HG02870 (cell line): ENCODE data around the gene RASL10B.

Experiments used
- ATAC-seq: cut with Tn5 transposase; IDR thresholded peaks from one replicate; pipeline ENCODE4 v1.9.1; 2021; ENCODE audit warnings: mild to moderate bottlenecking, moderate library complexity; ENCODE audit not compliant: unreplicated experiment

The RASL10B gene

DNA sequence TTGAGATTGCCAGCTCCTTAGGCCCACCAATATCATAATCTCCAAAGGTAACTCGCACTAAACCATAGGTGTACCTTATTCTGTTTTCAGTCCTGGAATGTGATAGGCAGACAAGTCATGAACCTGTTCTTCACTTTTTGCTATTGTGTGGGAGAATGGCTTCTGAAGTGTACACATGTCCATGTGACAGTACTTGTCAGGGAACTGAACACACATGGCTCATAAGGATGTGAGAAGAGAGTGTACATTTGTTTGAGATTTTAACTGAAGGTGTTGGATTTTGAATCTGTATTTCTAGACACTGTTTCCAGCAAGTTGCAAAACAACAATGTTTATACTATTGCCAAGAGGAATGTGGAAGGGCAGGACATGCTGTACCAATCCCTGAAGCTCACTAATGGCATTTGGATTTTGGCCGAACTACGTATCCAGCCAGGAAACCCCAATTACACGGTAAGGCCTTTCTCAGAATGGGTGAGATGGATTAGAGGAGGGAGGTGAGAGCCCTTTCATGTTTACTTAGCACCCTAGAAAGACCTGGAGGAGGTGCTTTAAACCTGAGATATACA, 14.5 kb upstream of the RASL10B start:
- no peak for ATAC-seq

DNA sequence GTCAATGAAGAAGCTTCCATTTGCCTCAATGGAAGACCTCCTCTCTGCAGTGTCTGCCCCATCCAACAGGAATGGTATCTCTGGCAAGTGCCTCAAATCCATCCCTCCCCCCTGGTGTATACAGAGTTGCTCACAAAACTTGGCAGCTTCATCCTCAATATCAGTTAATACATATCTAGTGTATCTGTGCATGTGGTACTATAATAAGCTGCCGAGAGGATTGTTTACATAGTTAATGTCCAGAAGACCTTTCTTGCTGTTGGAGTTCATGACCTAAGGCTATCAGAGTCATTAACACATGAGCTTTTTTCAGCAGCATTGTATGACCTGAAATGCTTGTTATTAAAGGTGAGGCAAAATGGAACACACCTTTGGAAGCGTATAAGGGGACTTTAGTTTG, 14.0 kb upstream of the RASL10B start:
- no peak for ATAC-seq

GRCh38 chr17:35723735-35724134, 7.7 kb upstream of the RASL10B start:
- ATAC-seq = no peak

DNA sequence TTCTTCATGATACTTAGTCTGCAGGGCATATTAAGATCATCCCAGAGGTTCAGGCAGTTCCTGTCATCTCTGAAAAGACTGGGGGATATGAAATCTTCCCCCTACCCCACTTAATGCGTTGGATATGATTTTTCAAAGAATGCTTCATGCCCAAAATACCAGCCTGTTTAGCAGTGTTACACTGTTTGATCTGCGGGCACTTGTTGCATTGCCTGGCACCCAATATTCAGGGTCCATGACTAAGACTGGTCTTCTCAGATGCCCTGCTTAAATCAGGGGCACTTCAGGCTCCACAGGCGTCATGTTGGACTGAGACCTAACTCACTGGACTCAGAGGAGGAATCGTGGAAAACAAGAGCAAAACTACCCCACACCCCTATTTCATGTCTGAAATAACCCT, 6.4 kb upstream of the RASL10B start:
- no peak for ATAC-seq

GRCh38 chr17:35725802-35726126, 5.7 kb upstream of the RASL10B start:
- ATAC-seq = no peak

DNA sequence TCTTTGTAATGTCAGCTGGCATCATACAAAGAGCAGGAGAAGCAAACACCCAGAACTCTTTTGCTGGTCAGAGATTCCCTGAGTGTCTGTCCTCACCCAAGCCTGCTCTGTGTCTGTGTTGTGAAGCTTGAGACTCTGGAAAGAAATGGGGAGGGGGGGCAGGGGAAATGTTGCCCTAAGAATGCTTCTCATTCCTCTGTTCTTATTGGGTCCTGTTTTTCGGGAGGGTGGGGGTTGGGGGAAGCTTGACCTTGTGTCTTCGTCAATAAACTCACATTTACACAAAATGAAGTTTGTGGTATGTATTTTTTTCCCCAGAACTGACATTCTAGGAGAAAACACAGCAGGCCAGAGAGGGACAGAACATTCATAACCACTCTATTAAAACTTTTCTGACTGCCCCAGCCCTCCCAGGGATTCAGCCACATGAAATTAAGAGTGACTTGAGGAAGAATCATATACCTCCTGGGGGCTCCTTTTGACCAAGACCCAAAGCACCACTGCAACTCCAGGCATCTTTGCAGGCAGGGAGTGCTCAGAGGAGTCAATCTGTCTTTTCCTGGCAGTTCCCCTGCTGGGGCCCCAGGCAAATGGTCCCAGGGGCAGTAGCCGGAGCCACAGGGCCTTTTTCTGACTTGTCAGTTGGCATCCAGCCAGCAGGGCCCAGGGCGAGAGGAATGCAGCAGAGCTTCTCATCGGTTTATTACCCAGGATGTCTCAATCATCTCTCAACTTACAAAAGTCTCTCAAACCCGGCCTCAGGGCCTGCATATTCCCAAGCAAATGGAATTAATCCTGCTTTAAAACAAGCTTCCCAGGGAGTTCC, 5.1 kb upstream of the RASL10B start:
- ATAC-seq = no peak

GRCh38 chr17:35726953-35727460, 4.4 kb upstream of the RASL10B start:
- no peak for ATAC-seq

- no peak for ATAC-seq
Measured at GRCh38 chr17:35727635-35728034, 3.8 kb upstream of the RASL10B start.

GRCh38 chr17:35728551-35728950, 2.9 kb upstream of the RASL10B start:
- ATAC-seq = no peak

DNA sequence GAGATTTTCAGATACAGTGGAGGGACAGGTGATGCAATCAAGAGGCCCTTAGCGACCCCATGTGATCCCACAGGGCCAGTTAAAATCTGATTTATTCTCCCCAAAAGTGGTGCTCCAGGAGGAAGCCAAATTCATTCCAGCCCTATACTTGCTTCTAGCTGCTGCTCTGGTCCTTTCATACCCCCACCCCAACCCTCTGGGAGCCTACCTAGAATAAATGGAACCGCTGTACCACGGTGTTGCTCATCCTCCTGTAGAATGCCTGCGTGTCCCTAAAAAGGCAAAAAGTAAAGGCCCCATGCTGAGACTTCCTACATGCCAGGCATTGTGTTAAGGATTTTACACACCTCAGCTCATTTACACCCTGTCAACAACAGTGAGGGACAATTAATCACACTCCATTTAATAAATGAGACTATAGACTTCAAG, 2.0 kb upstream of the RASL10B start:
- ATAC-seq = no peak

GRCh38 chr17:35730400-35731005, 936 bp upstream of the RASL10B start:
- ATAC-seq = no peak

DNA sequence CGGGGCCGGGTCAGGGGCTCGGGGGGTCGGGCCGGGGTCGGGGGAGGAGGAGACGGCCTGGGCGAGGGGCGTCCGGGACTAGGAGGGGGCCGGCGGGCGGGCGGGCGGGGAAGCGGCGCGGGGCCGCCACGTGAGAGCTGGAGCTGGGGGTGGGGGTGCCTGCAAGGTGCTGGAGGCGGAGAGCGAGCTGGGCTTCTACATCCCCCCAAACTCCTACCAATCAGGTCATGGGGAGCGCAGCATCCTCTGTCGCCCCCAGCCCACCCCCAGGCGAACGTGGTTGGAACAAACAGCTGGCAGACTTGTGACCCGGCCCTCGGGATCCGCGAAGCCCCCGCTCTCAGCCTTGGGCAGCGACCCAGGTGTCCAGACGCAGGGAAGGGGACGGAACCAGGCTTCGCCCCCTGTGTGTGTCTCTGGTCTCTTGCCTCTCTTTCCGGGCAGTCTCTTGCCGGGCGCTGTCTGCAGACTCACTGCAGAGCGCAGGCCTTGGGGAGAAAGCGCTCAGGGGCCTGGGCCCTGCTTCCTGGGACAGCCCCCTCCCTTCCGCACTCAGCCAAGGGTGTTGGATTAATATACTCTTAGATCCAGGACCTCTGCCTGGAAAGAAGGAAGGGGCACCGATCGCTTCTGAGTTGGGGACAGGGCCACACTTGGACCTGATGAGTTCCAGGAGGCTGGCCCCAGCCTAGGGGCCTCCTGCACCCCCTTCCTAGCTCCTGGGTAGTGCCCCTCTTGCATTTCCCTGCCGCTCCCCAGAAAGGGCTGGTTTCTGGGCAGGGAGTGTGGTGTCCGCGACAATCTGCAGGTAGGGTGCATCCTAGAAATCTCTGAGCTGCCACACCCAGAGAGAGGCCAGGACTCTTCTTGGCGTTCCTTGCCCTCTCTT, 722 bp downstream of the RASL10B start:
- no peak for ATAC-seq

- ATAC-seq = no peak
Measured at GRCh38 chr17:35732806-35733136, 1.3 kb downstream of the RASL10B start.

DNA sequence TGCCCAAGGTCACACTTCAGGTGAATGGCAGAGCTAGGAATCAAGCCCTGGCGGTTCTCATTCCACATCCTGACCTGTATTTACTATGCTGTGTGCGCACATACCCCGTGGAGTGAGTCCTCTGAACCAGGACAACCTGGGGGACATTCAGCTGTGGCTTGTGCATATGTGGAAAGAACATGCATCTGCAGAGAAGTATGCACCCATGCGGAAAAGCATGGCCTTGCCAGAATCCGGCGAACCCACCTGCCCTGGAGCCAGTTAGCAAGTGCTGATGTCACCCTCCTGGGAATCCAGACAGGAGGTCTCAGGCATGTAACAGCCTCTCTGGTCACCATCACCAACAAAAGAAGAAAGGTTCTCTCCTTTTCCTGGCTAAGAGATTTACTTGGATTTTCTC, 1.9 kb downstream of the RASL10B start:
- no peak for ATAC-seq

GRCh38 chr17:35734396-35734795, 3.0 kb downstream of the RASL10B start:
- no peak for ATAC-seq

DNA sequence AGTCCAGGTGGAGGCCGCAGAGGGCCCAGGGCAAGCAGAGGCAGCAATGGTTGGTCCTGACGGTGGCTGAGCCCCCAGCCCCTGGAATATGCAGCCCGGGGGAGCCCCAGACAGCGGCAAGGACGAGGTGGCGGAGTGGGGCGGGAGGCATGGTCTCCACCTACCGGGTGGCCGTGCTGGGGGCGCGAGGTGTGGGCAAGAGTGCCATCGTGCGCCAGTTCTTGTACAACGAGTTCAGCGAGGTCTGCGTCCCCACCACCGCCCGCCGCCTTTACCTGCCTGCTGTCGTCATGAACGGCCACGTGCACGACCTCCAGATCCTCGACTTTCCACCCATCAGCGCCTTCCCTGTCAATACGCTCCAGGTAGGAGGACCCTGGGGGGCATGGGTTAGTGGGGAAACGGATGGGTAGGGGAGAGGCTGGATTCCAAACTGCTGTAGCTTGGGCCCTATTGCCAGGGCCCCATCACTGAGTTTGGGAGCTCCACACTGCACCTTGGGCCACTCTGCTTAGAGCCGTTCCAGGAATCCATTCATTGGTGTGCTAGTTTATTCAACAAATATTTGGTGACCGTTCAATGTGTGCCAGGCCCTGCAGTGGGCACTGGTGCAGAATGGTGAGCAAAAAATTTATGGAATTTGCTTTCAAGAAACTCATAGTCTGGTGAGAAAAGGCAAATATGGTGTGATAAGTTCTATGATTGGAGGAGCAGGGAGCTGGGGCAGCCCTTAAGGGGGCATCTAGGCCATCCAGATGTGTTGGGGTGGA, 3.8 kb downstream of the RASL10B start:
- ATAC-seq = no peak

DNA sequence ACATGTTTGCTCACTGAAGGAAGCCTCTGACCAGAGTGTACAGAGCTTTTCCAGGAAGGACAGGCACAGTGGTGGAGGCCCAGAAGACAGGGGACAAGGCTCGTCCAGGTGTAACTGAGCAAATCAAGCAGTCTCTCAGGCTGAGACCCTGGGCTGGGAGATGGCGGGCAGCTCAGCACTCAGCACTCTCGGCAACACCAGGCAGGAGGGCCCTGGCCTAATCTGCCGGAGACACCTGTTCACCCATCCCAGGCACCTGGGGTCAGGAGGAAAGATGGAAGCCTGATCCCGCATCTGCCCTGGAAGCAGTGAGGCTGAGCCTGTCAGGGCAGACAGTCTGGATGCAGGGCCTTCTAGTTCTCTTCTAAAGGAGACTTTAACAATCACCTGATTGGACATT, 4.8 kb downstream of the RASL10B start:
- ATAC-seq = no peak

- ATAC-seq = no peak
Measured at GRCh38 chr17:35738519-35739133, 7.2 kb downstream of the RASL10B start.

GRCh38 chr17:35740216-35740615, 8.8 kb downstream of the RASL10B start:
- ATAC-seq = no peak
